Fibroblast of skin of left biceps (primary cell): ENCODE results near the gene GAL3ST1.
A peak's percentile ranks its signal among the peaks of the same experiment; 100 is the strongest.
"Not testable (repeated sequence)": the region's sequence is repeated elsewhere in the genome, so short reads cannot be mapped to it uniquely, and the experiment has no call there.

Source experiments
- DNase-seq, 2 experiments: peaks; one replicate each; pipeline ENCODE4 v3.0.0-alpha.2; 2013; ENCODE audit warnings: low read depth in 2 of 2

The GAL3ST1 gene

DNA sequence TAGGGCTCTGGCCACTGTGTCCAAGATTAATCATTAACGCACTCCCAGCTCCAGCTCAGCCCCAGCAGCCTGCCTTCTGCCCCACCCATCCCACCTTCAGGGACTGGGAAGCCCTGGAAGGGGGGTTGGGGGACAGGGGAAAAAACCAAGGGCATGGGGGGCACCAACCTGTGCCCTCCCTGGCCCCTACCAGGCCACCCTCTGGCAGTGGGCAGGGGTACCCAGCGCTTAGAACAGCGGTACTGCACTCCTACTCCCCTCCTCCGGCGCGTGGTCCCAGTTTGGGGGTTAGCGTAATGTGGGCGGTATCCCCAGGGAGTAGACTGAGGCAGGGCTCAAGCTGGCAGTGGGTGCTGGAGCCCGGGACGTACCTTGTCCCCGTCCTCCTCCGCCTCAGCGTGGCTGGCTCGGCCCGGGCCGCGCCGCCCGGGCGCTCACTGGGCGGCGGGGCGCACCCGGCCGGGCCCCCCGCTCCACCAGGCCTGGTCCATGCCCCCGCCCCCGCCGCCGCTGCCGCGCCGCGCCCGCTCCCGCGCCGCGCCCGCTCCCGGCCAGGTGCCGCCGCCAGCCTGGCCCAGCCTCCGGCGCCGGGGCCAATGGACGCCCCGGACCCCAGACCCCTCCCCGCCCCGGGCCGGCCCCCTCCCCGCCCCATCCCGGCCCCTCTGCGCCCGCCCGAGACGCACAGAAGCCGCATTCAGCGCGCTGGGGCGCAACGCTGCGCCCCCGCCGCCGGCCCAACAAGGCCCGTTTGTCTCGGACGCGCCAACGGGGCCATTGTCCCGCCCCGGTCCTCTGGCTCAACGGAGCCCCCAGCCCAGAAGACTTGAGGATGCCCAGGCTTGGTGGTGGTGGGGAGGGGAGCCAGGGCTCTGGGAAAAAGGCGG is at the start of gene GAL3ST1:
TSS of gene GAL3ST1 (minus strand) at position 571 of the 887 bp plus-strand sequence. CDS start 17,273 bp downstream, outside the sequence.
- DNase-seq = no peak

GRCh38 chr22:30619909-30620308 is 45.4 kb upstream of the GAL3ST1 start:
- DNase-seq = not testable (repeated sequence)

GRCh38 chr22:30617819-30618218 is 43.4 kb upstream of the GAL3ST1 start:
- DNase-seq = no peak

- DNase-seq = no peak
Measured at GRCh38 chr22:30615543-30615954, 41.1 kb upstream of the GAL3ST1 start.

- no peak for DNase-seq
Measured at GRCh38 chr22:30614879-30615278, 40.4 kb upstream of the GAL3ST1 start.

GRCh38 chr22:30614268-30614667 is 39.8 kb upstream of the GAL3ST1 start:
- no peak for DNase-seq

- DNase-seq = no peak
Measured at GRCh38 chr22:30612789-30613188, 38.3 kb upstream of the GAL3ST1 start.

GRCh38 chr22:30611197-30611596 is 36.7 kb upstream of the GAL3ST1 start:
- no peak for DNase-seq

- DNase-seq = no peak
Measured at GRCh38 chr22:30610299-30610698, 35.8 kb upstream of the GAL3ST1 start.

DNA sequence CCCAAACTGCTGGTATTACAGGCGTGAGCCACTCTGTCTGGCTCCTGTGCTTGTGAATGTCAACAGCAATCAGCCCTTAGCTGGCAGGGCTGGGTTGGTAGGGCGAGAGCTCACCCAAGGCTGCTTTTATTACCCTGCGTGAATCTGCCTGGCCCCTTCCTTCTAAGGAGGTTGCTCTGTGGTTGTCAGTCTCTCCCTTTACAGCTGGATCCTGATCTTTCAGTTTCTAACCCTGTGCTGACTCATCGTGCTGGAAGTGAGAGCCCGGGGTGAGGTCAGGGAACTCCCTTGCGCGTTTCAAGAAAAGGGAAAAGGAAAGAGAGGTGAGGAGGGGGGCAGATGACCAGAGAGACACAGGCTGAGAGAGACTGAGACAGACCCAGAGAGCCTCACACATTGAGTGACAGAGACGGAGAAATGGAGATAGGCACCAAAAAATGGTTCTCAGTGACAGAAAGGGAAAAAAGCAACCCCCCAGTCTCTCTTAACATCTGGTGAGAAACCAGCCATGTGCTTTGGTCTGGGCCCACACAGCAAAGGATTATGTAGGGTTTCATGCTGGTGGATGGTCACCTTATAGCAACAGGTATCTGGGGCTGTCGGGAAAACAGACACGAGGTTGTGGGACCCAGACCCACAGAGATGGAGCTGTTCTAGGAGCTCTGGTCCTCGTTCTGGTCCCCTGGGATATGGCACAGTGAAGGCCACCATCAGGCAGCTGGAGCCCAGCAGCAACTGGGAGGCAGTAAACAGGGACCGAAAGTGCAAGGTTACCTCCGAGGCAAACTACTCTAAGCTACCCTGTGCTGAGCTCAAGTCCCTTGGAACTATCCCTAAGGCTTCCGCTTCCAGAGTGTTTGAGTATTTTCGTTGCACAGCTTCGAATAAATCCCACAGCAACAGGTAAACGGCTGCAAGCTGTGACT is 35.1 kb upstream of the GAL3ST1 start:
- DNase-seq = peak in 1 of 2 experiments; percentile 13

DNA sequence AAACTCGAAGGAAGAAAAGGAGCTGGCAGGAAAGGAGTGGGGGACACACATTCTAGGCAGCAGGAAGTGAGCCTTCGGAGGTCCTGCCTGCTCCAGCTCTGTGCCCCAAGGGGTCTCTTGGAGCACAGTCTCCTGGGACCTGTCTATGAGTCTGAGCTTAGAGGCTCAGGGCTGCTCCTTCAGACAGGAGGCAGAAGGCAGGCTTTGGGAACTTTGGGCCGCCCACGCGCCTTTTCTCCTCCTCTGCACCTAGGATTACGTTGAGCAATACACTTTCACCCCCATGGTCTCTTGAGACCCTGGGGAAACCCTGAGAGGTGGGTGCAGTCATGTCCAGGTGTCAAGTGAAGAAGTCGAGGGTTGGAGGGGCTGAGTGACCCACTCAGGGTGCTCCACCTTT is 33.5 kb upstream of the GAL3ST1 start:
- DNase-seq = no peak

- DNase-seq = no peak
Measured at GRCh38 chr22:30607300-30607930, 33.0 kb upstream of the GAL3ST1 start.

DNA sequence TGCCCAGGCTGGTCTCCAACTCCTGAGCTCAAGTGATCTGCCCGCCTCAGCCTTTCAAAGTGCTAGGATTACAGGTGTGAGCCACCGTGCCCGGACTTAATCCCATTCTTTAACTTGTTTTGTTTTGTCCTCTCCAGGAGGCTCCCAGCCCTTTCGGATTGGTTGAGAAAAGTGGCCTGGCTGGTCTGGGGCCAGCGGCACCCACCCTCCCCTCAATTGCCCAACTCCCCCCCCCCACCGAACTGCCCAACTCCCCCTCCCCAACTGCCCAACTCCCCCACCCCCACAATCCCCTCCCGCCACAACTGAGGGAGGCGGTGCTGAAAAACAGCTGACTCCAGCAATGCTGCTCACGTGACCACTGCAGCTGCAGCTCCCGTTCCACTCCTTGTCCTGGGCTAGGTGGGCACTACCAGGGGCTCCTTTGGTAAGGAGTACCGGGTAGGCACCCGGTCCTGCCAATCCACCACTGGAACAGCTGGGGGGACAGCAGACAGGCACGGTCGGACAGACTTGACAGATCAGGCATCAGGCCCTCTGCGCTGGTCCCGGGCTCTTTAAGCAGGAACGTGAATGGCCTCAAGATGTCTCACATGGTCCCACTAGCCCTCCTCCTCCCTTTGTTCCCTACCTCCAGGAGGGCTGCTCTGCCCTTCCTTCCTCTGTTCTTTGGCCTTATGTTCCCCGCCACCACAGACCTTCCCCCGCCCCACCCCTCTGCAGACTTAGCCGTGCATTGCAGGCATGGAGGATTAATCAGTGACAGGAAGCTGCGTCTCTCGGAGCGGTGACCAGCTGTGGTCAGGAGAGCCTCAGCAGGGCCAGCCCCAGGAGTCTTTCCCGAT is 32.2 kb upstream of the GAL3ST1 start, which contains the start of gene TCN2:
TSS of gene TCN2 (plus strand) at position 720 of the 845 bp plus-strand sequence. CDS start 158 bp downstream, outside the sequence.
- peak in 1 of 2 experiments; percentile 11 for DNase-seq

DNA sequence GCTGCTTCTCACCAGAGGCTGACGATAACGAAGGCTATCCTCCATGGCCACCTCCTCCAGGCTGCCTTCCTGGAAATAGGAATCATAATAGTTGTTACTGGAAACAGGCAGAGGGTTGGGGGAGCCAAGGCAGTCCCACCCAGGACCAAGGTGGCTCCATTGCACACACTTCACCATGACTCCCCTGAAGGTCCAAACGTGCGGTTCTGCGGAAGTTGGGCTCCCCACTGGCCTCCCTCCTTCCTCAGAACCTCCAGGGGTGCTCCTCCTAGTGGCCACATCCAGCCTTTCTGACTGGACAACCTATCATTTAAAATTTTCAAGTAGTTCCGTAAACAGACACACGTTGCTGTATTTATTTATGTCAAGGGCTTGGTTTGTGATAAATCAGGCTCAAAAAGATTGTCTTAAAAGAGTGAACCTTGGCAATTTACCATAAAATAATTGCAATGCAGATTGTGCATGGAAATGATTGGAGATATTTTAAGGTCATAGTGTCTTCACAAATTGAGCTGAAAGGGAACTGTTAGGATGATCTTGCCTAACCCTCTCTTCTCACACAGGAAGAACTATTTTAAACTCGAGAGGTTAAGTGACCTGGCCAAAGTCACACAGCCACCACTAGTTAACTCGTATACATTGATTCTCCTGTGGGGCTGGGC is 31.1 kb upstream of the GAL3ST1 start:
- no peak for DNase-seq

DNA sequence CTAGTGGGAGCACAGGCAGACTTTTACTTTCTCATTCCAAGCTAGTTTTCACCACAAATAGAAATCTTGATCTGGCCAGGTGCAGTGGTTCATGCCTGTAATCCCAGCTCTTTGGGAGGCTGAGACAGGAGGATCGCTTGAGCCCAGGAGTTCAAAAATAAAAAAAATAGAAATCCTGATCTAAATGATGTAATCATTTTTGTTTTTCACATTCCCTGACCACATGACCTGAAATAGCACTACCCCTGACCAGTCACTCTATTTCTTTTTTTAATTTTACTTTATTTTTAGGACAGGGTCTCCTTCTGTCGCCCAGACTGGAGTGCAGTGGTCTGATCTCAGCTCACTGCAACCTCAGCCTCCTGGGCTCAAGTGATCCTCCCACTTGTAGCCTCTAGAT is 30.3 kb upstream of the GAL3ST1 start:
- DNase-seq = no peak

GRCh38 chr22:30603801-30604200 is 29.3 kb upstream of the GAL3ST1 start:
- DNase-seq = no peak

DNA sequence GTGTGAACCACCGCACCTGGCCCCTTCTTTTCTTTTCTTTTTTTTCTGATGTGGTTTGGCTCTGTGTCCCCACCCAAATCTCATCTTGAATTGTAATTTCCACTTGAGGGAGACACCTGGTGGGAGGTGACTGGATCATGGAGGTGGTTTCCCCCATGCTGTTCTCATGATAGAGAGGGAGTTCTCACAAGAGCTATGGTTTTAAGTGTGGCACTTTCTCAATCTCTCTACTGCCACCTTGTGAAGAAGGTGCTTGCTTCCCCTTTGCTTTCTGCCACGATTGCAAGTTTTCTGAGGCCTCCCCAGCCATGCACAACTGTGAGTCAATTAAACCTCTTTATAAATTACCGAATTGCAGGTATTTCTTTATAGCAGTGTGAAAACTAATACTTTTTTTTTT is 27.6 kb upstream of the GAL3ST1 start:
- DNase-seq = no peak

DNA sequence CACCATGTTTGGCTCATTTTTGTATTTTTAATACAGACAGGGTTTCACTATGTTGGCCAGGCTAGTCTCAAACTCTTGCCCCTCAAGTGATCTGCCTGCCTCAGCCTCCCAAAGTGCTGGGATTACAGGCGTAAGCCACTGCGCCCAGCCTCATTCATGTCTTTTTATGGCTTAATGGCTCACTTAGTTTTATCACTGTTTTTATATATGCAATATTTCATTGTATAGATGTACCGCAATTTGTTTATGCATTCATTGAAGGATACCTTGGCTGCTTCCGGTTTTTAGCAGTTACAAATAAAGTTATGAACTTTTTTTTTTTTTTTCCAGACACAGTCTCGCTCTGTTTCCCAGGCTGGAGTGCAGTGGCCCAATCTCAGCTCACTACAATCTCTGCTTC is 27.0 kb upstream of the GAL3ST1 start:
- no peak for DNase-seq

DNA sequence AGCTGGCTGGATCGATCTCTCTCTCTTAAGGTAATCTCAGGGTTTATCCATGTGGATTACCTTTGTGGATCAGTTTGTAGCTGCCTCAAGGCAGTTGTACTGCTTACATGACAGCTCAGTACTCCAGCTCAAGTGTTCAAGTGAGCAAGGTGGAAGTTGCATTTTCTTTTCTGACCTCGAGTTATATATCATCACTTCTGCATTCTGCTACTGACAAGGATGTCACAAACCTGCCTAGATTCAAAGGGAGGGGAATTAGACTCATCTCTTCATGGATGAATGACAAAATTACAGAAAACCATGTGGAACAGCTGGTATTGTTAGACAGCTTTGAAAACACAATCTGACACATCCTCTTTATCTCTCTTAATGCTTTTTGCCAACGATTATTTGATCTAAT is 26.5 kb upstream of the GAL3ST1 start:
- DNase-seq = no peak

GRCh38 chr22:30598986-30599385 is 24.5 kb upstream of the GAL3ST1 start:
- no peak for DNase-seq
